Neural progenitor cell (in vitro differentiated cells): ENCODE data around the gene CRIP3. TPM values are rescaled to one million over a fixed set of nuclear protein-coding genes. Genes with fewer than 3 reads are reported as not detected.

ENCODE experiments used
- DNase-seq: peaks from one replicate; pipeline ENCODE4 v3.0.0-alpha.2; 2016; ENCODE audit warnings: low spot score
- H2AFZ ChIP-seq: fragments of 200-600 bp; sonication (generic); replicated peaks from 2 replicates; pipeline ENCODE4 v1.6.1; 2016; ENCODE audit warnings: antibody characterized with exemption
- H3F3A ChIP-seq: fragments of 200-600 bp; sonication (generic); 2 replicates; pipeline ENCODE4 v1.6.1; 2016; ENCODE audit warnings: antibody characterized with exemption, low read depth
- H3K27ac ChIP-seq: fragments of 200-600 bp; sonication (generic); 2 replicates; pipeline ENCODE4 v1.5.1; 2016; ENCODE audit warnings: mild to moderate bottlenecking
- H3K27me3 ChIP-seq: fragments of 200-600 bp; sonication (generic); 2 replicates; pipeline ENCODE4 v1.6.1; 2016; ENCODE audit warnings: mild to moderate bottlenecking, moderate library complexity
- H3K36me3 ChIP-seq: fragments of 200-600 bp; sonication (generic); 2 replicates; pipeline ENCODE4 v1.5.1; 2016
- H3K4me1 ChIP-seq: fragments of 200-600 bp; sonication (generic); 2 replicates; pipeline ENCODE4 v1.6.1; 2016; ENCODE audit warnings: mixed run types
- H3K4me2 ChIP-seq: fragments of 200-600 bp; sonication (generic); 2 replicates; pipeline ENCODE4 v1.6.1; 2016
- H3K4me3 ChIP-seq: fragments of 200-600 bp; sonication (generic); 2 replicates; pipeline ENCODE4 v1.5.1; 2016
- H3K79me2 ChIP-seq: fragments of 200-600 bp; sonication (generic); 2 replicates; pipeline ENCODE4 v1.6.1; 2016; ENCODE audit warnings: low read depth
- H3K9ac ChIP-seq: fragments of 200-600 bp; sonication (generic); 2 replicates; pipeline ENCODE4 v1.6.1; 2016
- H3K9me3 ChIP-seq: fragments of 200-600 bp; sonication (generic); 2 replicates; pipeline ENCODE4 v1.5.1; 2016; ENCODE audit warnings: low read depth
- H4K20me1 ChIP-seq: fragments of 200-600 bp; sonication (generic); 2 replicates; pipeline ENCODE4 v1.6.1; 2016; ENCODE audit warnings: low read depth
- H3K27ac Mint-ChIP-seq: 3 replicates; pipeline ENCODE4 v1.8.0; 2021; ENCODE audit warnings: mixed read lengths
- H3K27me3 Mint-ChIP-seq: 2 replicates; pipeline ENCODE4 v1.8.0; 2022; ENCODE audit warnings: low read depth, mild to moderate bottlenecking, inconsistent platforms, moderate library complexity, mixed read lengths; ENCODE audit not compliant: insufficient read depth
- H3K36me3 Mint-ChIP-seq: 3 replicates; pipeline ENCODE4 v1.8.0; 2021; ENCODE audit warnings: mixed read lengths
- H3K4me1 Mint-ChIP-seq: 3 replicates; pipeline ENCODE4 v1.8.0; 2021; ENCODE audit warnings: mixed read lengths
- H3K4me3 Mint-ChIP-seq: 3 replicates; pipeline ENCODE4 v1.8.0; 2021; ENCODE audit warnings: mild to moderate bottlenecking, moderate library complexity, mixed read lengths
- H3K9me3 Mint-ChIP-seq: 3 replicates; pipeline ENCODE4 v1.8.0; 2020; ENCODE audit warnings: mixed read lengths
- EZH2 ChIP-seq: fragments of 200-600 bp; sonication (generic); IDR thresholded peaks from 2 replicates; pipeline ENCODE4 v1.6.1; 2017; ENCODE audit warnings: antibody characterized with exemption, mild to moderate bottlenecking, moderate library complexity
- EZH2phosphoT487 ChIP-seq: fragments of 200-600 bp; sonication (generic); IDR thresholded peaks from 2 replicates; pipeline ENCODE4 v1.6.1; 2017; ENCODE audit warnings: antibody characterized with exemption
- total RNA-seq: library from RNA; depleted of rRNA; stranded (reverse); fragments of >200 nt; gene quantifications from 2 replicates; pipeline ENCODE4 v1.2.3, GENCODE V29; 2015; ENCODE audit warnings: low replicate concordance
- TF ChIP-seq, protein P1 (sequence below): fragments of 200-600 bp; sonication (generic); IDR thresholded peaks from 2 replicates; pipeline ENCODE4 v1.5.1; 2017; ENCODE audit warnings: antibody characterized with exemption, mild to moderate bottlenecking

The CRIP3 gene
- total RNA-seq, 1 donor from 2014 or later, result 21.3 TPM

- peaks cover 17% of the 10 kb centered on the region for H3K27me3 Mint-ChIP-seq
- no peak for TF ChIP-seq EZH2
- no peak for TF ChIP-seq EZH2phosphoT487
- TF ChIP-seq, protein P1, sequence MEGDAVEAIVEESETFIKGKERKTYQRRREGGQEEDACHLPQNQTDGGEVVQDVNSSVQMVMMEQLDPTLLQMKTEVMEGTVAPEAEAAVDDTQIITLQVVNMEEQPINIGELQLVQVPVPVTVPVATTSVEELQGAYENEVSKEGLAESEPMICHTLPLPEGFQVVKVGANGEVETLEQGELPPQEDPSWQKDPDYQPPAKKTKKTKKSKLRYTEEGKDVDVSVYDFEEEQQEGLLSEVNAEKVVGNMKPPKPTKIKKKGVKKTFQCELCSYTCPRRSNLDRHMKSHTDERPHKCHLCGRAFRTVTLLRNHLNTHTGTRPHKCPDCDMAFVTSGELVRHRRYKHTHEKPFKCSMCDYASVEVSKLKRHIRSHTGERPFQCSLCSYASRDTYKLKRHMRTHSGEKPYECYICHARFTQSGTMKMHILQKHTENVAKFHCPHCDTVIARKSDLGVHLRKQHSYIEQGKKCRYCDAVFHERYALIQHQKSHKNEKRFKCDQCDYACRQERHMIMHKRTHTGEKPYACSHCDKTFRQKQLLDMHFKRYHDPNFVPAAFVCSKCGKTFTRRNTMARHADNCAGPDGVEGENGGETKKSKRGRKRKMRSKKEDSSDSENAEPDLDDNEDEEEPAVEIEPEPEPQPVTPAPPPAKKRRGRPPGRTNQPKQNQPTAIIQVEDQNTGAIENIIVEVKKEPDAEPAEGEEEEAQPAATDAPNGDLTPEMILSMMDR, result no peak
Observed at GRCh38 chr6:43280234-43280633, 28.4 kb downstream of the CRIP3 start.

DNA sequence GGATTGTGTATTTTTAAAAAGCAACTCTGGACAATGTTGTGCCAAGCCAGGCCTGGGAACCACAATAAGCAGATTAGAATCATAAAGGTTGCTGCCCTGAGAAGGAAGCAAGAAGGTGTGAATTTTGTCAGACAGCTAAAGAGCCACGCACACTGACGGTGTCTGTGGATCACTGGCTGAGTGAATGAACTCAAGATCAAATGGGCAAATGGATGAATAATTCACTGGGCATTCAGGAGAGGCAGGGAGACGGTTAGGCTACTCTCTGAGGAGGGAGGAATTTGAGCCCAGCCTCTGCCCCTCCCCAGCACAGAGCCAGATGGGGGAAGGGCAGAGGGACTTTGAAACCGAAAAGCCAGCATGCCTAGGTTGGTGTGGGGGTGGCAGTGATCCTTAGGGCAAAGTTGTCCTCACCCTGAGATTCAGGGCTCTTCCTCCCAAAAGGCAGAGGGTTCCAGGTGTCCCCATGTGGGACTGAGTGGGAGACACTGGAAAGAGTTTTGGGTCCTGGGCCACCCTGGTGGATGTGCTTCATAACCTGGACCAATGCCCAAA, 30.0 kb downstream of the CRIP3 start:
- H3K27me3 Mint-ChIP-seq, result peaks cover 31% of the 10 kb centered on the region
- peaks cover 40% of the 10 kb centered on the region for H3K4me1 Mint-ChIP-seq

More at GRCh38 chr6:43280234-43280633, 28.4 kb downstream of the CRIP3 start:
- Histone ChIP-seq H3F3A (peaks cover 25% of the 10 kb centered on the region), H3K27me3 (peaks cover 26% of the 10 kb centered on the region), H3K4me2 (no peak overlapping the region), H3K79me2 (no peaks in the 10 kb centered on the region), H2AFZ (no peak overlapping the region), H3K9ac (no peak overlapping the region), H4K20me1 (no peaks in the 10 kb centered on the region), H3K36me3 (no peaks in the 10 kb centered on the region), H3K9me3 (no peaks in the 10 kb centered on the region), H3K4me3 (no peak overlapping the region), H3K4me1 (peaks cover 28% of the 10 kb centered on the region), H3K27ac (no peak overlapping the region)
- Mint-ChIP-seq H3K36me3 (peaks cover 2% of the 10 kb centered on the region), H3K27ac (peak overlapping the region; percentile 74), H3K9me3 (no peaks in the 10 kb centered on the region), H3K4me1 (peaks cover 34% of the 10 kb centered on the region), H3K4me3 (no peak overlapping the region)
- DNase-seq, result no peak

DNA sequence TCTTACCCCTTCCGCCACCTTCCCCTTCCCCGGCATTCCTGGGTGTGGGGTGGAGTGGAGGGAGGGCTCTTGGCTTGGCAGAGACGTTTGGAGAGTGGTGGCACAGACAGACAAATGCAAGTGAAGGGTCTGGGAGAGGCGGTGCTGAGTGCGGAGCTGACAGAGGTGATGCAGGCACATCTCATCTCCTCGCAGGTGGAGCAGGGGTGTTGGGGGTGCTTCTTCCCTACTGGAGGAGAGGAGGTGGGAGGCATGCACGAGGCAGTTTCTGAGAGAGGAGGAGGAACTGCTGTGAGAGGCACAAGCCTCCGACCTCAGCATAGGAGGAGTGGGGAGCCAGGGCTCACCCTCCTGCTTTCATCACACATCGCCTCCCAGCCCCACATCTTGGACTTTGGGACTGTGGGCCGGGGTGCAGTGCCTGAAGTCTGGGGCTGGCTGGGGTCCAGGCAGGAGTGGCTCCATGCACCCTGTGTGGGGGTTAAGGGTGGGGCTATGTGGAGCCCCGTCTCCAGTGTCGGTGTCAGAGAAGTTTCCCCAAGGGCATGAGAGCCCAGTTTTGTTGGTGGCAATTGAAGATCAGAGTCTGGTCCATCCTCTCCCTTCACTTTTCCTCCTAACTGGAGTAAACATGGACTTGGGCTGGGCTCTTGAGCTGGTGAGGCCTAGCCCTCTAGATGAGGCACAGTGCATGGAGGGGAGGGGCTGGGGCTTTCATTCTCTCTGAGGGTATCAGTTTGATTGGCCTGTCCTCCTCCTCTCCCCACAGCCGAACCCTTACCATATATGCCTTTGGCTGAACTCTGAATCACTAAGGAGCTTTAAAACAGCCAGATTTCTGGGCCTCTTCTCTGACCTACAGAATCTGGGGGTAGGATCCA, 30.7 kb downstream of the CRIP3 start:
- Mint-ChIP-seq H3K4me1 (peaks cover 40% of the 10 kb centered on the region), H3K36me3 (peaks cover 2% of the 10 kb centered on the region), H3K4me3 (peak overlapping the region; percentile 70), H3K9me3 (no peaks in the 10 kb centered on the region), H3K27me3 (peaks cover 31% of the 10 kb centered on the region), H3K27ac (peak overlapping the region; percentile 91)
- Histone ChIP-seq H3K27me3 (peaks cover 35% of the 10 kb centered on the region), H4K20me1 (no peaks in the 10 kb centered on the region), H3K9me3 (no peaks in the 10 kb centered on the region), H3K4me2 (peak overlapping the region; percentile 46), H3K36me3 (no peaks in the 10 kb centered on the region), H3K4me3 (no peak overlapping the region), H3K79me2 (no peaks in the 10 kb centered on the region), H3K4me1 (peaks cover 32% of the 10 kb centered on the region), H3F3A (peaks cover 36% of the 10 kb centered on the region), H2AFZ (no peak overlapping the region), H3K27ac (no peak overlapping the region), H3K9ac (no peak overlapping the region)
- DNase-seq, result peak; percentile 44
- no peak for TF ChIP-seq EZH2
- TF ChIP-seq, protein P1, result no peak
- no peak for TF ChIP-seq EZH2phosphoT487

More for the DNA sequence above, 30.0 kb downstream of the CRIP3 start:
- Mint-ChIP-seq H3K4me3 (no peak overlapping the region), H3K36me3 (peaks cover 2% of the 10 kb centered on the region), H3K27ac (peak overlapping the region; percentile 91), H3K9me3 (no peaks in the 10 kb centered on the region)
- TF ChIP-seq EZH2phosphoT487 (no peak), EZH2 (no peak)
- TF ChIP-seq, protein P1, result no peak
- Histone ChIP-seq H4K20me1 (no peaks in the 10 kb centered on the region), H3K9ac (no peak overlapping the region), H3K4me2 (peak overlapping the region; percentile 46), H3K36me3 (no peaks in the 10 kb centered on the region), H3K27me3 (peaks cover 28% of the 10 kb centered on the region), H3F3A (peaks cover 34% of the 10 kb centered on the region), H3K4me1 (peaks cover 32% of the 10 kb centered on the region), H3K4me3 (no peak overlapping the region), H2AFZ (no peak overlapping the region), H3K9me3 (no peaks in the 10 kb centered on the region), H3K27ac (no peak overlapping the region), H3K79me2 (no peaks in the 10 kb centered on the region)
- DNase-seq, result no peak
